K562 (cell line): ENCODE results near the gene RPL26. TPM values are rescaled to one million over a fixed set of nuclear protein-coding genes. Genes with fewer than 3 reads are reported as not detected.

Experiments used
- ATAC-seq: fragments of 200-7000 bp; cut with Tn5 transposase; 3 replicates; pipeline ENCODE4 v1.9.1; 2020; ENCODE audit warnings: moderate library complexity
- BruUV-seq: library from RNA; stranded (reverse); fragments of 400-500 nt; replicated peaks from 2 replicates; lab custom pipeline; 2021; lab: Mats Ljungman, UMichigan
- CTCF ChIA-PET: fragments of 300-600 bp; formaldehyde crosslinking; extraction: SDS; loops from one replicate; lab custom pipeline; 2021; ENCODE audit warnings: low intra/inter-chr PET ratio; lab: Yijun Ruan, JAX
- POLR2A ChIA-PET: fragments of 300-600, 350-650 bp; sonication (Branson Sonifier 250); formaldehyde crosslinking; extraction: SDS; loops from one replicate; lab custom pipeline; 2021; ENCODE audit warnings: antibody characterized with exemption, inconsistent platforms; lab: Yijun Ruan, JAX
- DNase-seq, 4 experiments: peaks; one replicate each; pipeline versions ENCODE4 v3.0.0 to v3.0.0-alpha.2; 2011 to 2018; ENCODE audit warnings: low spot score in 3 of 4, mixed read lengths in 3 of 4; ENCODE audit errors: extremely low read depth in 1 of 4
- FAIRE-seq: peaks from 2 replicates; lab custom pipeline; 2011; peaks lifted over from hg19 to GRCh38; lab: Jason Lieb, UNC
- H2AFZ ChIP-seq: 2 replicates; pipeline ENCODE4 v1.6.0; 2011; ENCODE audit warnings: low read depth, low read length, control low read depth, inconsistent platforms
- H3K27ac ChIP-seq: fragments of 200-600 bp; 3 replicates; pipeline ENCODE4 v1.8.0; 2011; ENCODE audit warnings: low read depth, mild to moderate bottlenecking, control low read depth, inconsistent platforms, low read length, moderate library complexity, mixed read lengths; ENCODE audit errors: extremely low read depth
- H3K27me3 ChIP-seq, 2 experiments: fragments of 300-600 bp in 1 of 2; 2 replicates in 1 of 2; 3 replicates in 1 of 2; pipeline versions ENCODE4 v1.6.0 to v1.8.0; 2011; ENCODE audit warnings: inconsistent platforms in 2 of 2, low read length in 2 of 2, mild to moderate bottlenecking in 1 of 2, mixed read lengths in 1 of 2, moderate library complexity in 1 of 2; ENCODE audit not compliant: control insufficient read depth in 2 of 2, insufficient read depth in 2 of 2
- H3K36me3 ChIP-seq: fragments of 300-600 bp; 3 replicates; pipeline ENCODE4 v1.8.0; 2011; ENCODE audit warnings: mild to moderate bottlenecking, low read length, inconsistent platforms; ENCODE audit not compliant: control insufficient read depth, insufficient read depth
- H3K4me1 ChIP-seq, 2 experiments: fragments of 200-600 bp in 1 of 2; replicated peaks in 1 of 2; 2 replicates in 1 of 2; 3 replicates in 1 of 2; pipeline versions ENCODE4 v1.5.1 to v1.8.0; 2011; ENCODE audit warnings: inconsistent platforms in 2 of 2, low read length in 2 of 2, mild to moderate bottlenecking in 1 of 2, mixed read lengths in 1 of 2, moderate library complexity in 1 of 2; ENCODE audit not compliant: control insufficient read depth in 2 of 2, insufficient read depth in 2 of 2
- H3K4me2 ChIP-seq: 2 replicates; pipeline ENCODE4 v1.6.1; 2011; ENCODE audit warnings: low read length, control low read depth, inconsistent platforms, mixed read lengths; ENCODE audit not compliant: insufficient read depth
- H3K4me3 ChIP-seq: fragments of 200-600 bp; sonication (generic), shearing (Covaris generic); 2 replicates; pipeline ENCODE4 v1.5.1; 2016; ENCODE audit warnings: control low read depth, inconsistent platforms
- H3K79me2 ChIP-seq: fragments of 200-600 bp; 3 replicates; pipeline ENCODE4 v1.8.0; 2011; ENCODE audit warnings: low read length, inconsistent platforms; ENCODE audit not compliant: control insufficient read depth, insufficient read depth
- H3K9ac ChIP-seq, 2 experiments: 2 replicates each; pipeline versions ENCODE4 v1.6.0 to v1.6.1; 2011; ENCODE audit warnings: low read depth in 2 of 2, low read length in 2 of 2, control low read depth in 1 of 2, inconsistent platforms in 1 of 2, mild to moderate bottlenecking in 1 of 2, mixed read lengths in 1 of 2; ENCODE audit not compliant: insufficient read depth in 1 of 2
- H3K9me1 ChIP-seq: one replicate; pipeline ENCODE4 v1.6.0; 2011; ENCODE audit warnings: inconsistent platforms, mild to moderate bottlenecking, low read length, moderate library complexity; ENCODE audit not compliant: control insufficient read depth, insufficient read depth
- H3K9me3 ChIP-seq: replicated peaks from 2 replicates; pipeline ENCODE4 v1.5.1; 2011; ENCODE audit warnings: low read depth, low read length, inconsistent platforms; ENCODE audit not compliant: control insufficient read depth, insufficient read depth
- H4K20me1 ChIP-seq: replicated peaks from 2 replicates; pipeline ENCODE4 v1.6.1; 2011; ENCODE audit warnings: low read length, inconsistent platforms, mixed read lengths; ENCODE audit not compliant: control insufficient read depth, insufficient read depth
- CBX2 ChIP-seq: fragments of 200-600 bp; sonication (generic); IDR thresholded peaks from one replicate; pipeline ENCODE4 v1.6.1; 2012; ENCODE audit warnings: mild to moderate bottlenecking, low read length, inconsistent platforms; ENCODE audit not compliant: insufficient read depth, poor library complexity, severe bottlenecking
- NEUROD1 ChIP-seq: fragments of 150-350 bp; IDR thresholded peaks from 2 replicates; pipeline ENCODE4 v1.6.1; 2014; ENCODE audit warnings: borderline replicate concordance, low read length, low read depth; ENCODE audit not compliant: partially characterized antibody
- RBM25 ChIP-seq: fragments of 200-400 bp; formaldehyde crosslinking; IDR thresholded peaks from 2 replicates; pipeline ENCODE4 v1.6.1; 2018; ENCODE audit warnings: low read length, low read depth, moderate library complexity; ENCODE audit not compliant: severe bottlenecking
- SLC30A9 ChIP-seq: fragments of 250-450 bp; sonication (Bioruptor Pico); IDR thresholded peaks from 2 replicates; pipeline ENCODE4 v1.8.0; 2022; ENCODE audit warnings: mild to moderate bottlenecking, moderate library complexity
- SMARCC2 ChIP-seq: fragments of 450-650 bp; IDR thresholded peaks from 2 replicates; pipeline ENCODE4 v1.6.1; 2017; ENCODE audit warnings: antibody characterized with exemption, moderate library complexity, mild to moderate bottlenecking, low read depth
- ZNF146 ChIP-seq: IDR thresholded peaks from one replicate; pipeline ENCODE4 v1.6.1; 2018; ENCODE audit warnings: missing compliant biosample characterization; ENCODE audit not compliant: unreplicated experiment
- ZNF253 ChIP-seq: fragments of 250-450 bp; sonication (Bioruptor Pico); conservative IDR thresholded peaks from 2 replicates; pipeline ENCODE4 v1.6.1; 2021; ENCODE audit warnings: mild to moderate bottlenecking
- ZNF780A ChIP-seq: fragments of 250-450 bp; sonication (Bioruptor Pico); IDR thresholded peaks from 2 replicates; pipeline ENCODE4 v1.5.0; 2021; ENCODE audit warnings: mild to moderate bottlenecking
- WGBS: fragments of 100-300 bp; shearing (Covaris generic); methylation state at CpG from one replicate; pipeline ENCODE4 v1.1.6; 2016; ENCODE audit warnings: low coverage, mixed read lengths; ENCODE audit not compliant: insufficient coverage; ENCODE audit errors: missing lambda C conversion rate; 5-methylcytosine and 5-hydroxymethylcytosine counted together
- in situ Hi-C: fragments of 300-500 bp; cut with MboI; formaldehyde crosslinking; loops from 4 replicates; pipeline ENCODE4 v1.15.0; 2018; ENCODE audit warnings: inconsistent platforms, mixed read lengths
- intact Hi-C: fragments of 100-400 bp; cut with micrococcal nuclease; formaldehyde crosslinking; loops from 2 replicates; pipeline ENCODE4 v1.14.2; 2022
- polyA plus RNA-seq, 8 experiments: library from polyadenylated mRNA; depleted of rRNA in 4 of 8; stranded (reverse) in 5 of 8; unstranded in 3 of 8; fragments of >200 nt; fragmentation: Nextera tagmentation in 2 of 8; fragmentation: Illumina TruSeq in 1 of 8; extraction: Ambion mirVana in 2 of 8; extraction: Trizol in 1 of 8; gene quantifications; 2 replicates each; pipeline versions ENCODE4 v1.2.1 to v1.2.3, GENCODE V29; 2011 to 2014; ENCODE audit warnings: inconsistent platforms in 1 of 8, missing spikeins in 1 of 8
- total RNA-seq, 7 experiments: library from RNA; depleted of rRNA in 6 of 7; stranded (reverse); fragments of >200 nt in 6 of 7; fragmentation: Illumina TruSeq in 2 of 7; extraction: Trizol in 2 of 7; gene quantifications; 2 replicates each; pipeline versions ENCODE4 v1.2.1 to v1.2.3, GENCODE V29; 2011 to 2021; ENCODE audit warnings: low replicate concordance in 1 of 7
- TF ChIP-seq, protein P1 (sequence below): sonication (generic); formaldehyde crosslinking; IDR thresholded peaks from 2 replicates; pipeline ENCODE4 v1.8.0; 2023; ENCODE audit warnings: mild to moderate bottlenecking, missing genetic modification reagents
- TF ChIP-seq, protein P2 (sequence below): fragments of 250-450 bp; sonication (Bioruptor Pico); IDR thresholded peaks from 2 replicates; pipeline ENCODE4 v1.8.0; 2022; ENCODE audit warnings: moderate library complexity, mild to moderate bottlenecking, inconsistent platforms
- TF ChIP-seq, protein P3 (sequence below): sonication (generic); formaldehyde crosslinking; IDR thresholded peaks from 2 replicates; pipeline ENCODE4 v1.8.0; 2022; ENCODE audit warnings: mild to moderate bottlenecking, missing genetic modification reagents

The RPL26 gene
- total and polyA plus RNA-seq, 9 of the 15 experiments (the other 6 are each of a cell fraction or from before 2014, with no cell fraction given) = 1,474 to 4,074 (median 2,904) TPM

DNA sequence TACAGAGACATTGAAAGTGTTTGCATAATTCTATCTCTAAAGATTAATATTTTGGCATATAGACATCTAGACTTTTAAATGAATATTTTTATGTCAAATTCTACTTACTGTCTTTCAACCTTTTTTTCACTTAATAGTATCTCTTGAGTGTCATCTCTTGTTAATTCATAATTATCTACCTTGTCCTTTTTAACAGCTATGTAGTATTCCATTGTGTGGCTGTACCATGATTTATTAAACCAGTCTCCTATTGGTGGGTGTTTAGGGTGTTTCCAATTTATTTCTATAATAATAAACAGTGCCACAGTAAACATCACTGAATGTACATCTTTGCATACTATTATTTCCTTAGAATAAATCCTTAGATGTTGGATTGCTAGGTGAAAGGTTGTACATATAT lies 30.9 kb upstream of the RPL26 start:
- no peak for FAIRE-seq
- H3K9me3 ChIP-seq = no peaks in the 10 kb centered on the region
- no peak for ATAC-seq
- H3K36me3 ChIP-seq = no peaks in the 10 kb centered on the region
- CTCF ChIA-PET = no interaction called here
- H3K4me3 ChIP-seq = no peak overlapping the region
- BruUV-seq = no TSS peak
- no peak overlapping the region for H3K9ac ChIP-seq
- peak; percentile 45 for TF ChIP-seq RBM25
- no peak for TF ChIP-seq ZNF253 (CRISPR knock-in tag)
- peak; percentile 64 for TF ChIP-seq ZNF146 (CRISPR knock-in tag)
- in situ Hi-C loops (no loop called here), intact Hi-C loops (loop anchor here (10.0 kb wide), 1 partner anchor 331 kb away; the partner anchor contains the start of gene CCDC42)
- H3K79me2 ChIP-seq = no peaks in the 10 kb centered on the region
- no peak overlapping the region for H3K27ac ChIP-seq
- H3K27me3 ChIP-seq = no peaks in the 10 kb centered on the region
- H3K9me1 ChIP-seq = no peaks in the 10 kb centered on the region
- no peak for DNase-seq
- H4K20me1 ChIP-seq = no peaks in the 10 kb centered on the region
- H3K4me2 ChIP-seq = no peak overlapping the region
- no peak overlapping the region for H2AFZ ChIP-seq
- H3K4me1 ChIP-seq = peaks cover 3 to 19% of the 10 kb centered on the region in 2 experiments; a peak in 3 of 5 replicates
- POLR2A ChIA-PET = no interaction called here

DNA sequence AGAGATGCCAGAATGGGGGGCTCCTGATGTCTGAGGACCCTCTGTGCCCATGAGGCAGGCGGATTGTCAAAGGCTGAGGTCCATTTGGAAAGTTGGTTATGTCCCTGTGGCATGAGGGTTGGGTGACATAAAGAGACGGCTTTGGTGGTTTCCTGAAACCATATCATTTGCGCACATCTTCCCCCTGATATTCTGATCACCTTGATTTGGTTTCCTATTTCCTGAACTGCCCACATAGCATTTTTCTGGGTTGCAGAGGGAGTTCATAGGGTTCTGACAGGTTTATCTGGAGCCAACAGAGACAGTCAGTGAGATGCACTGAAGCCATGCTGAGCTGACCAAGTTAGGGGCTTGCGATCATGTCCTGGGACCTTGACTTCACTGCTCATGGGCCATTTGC lies 30.3 kb upstream of the RPL26 start:
- Histone ChIP-seq H3K4me2 (no peak overlapping the region), H3K9me3 (no peaks in the 10 kb centered on the region), H2AFZ (no peak overlapping the region), H3K9me1 (no peaks in the 10 kb centered on the region), H3K27me3 (no peaks in the 10 kb centered on the region), H3K27ac (no peak overlapping the region), H3K36me3 (no peaks in the 10 kb centered on the region), H3K79me2 (no peaks in the 10 kb centered on the region), H3K4me3 (no peak overlapping the region), H4K20me1 (no peaks in the 10 kb centered on the region), H3K4me1 (peaks cover 6 to 19% of the 10 kb centered on the region in 2 experiments; a peak in 4 of 5 replicates), H3K9ac (no peak overlapping the region)
- BruUV-seq = no TSS peak
- intact Hi-C loops = loop anchor here (10.0 kb wide), 1 partner anchor 331 kb away; the partner anchor contains the start of gene CCDC42
- POLR2A ChIA-PET = interaction anchor here (1.3 kb wide), 1 partner anchor 36 kb away, joined by 3 read pairs; no protein-coding TSS in a partner anchor
- CTCF ChIA-PET = no interaction called here
- ATAC-seq (no peak), DNase-seq (no peak), FAIRE-seq (no peak)
- in situ Hi-C loops = no loop called here
- 60% methylated on average over 4 of the region's 4 CpGs for WGBS
- TF ChIP-seq SMARCC2 = no peak
- no peak for TF ChIP-seq NEUROD1
- TF ChIP-seq, protein P1, sequence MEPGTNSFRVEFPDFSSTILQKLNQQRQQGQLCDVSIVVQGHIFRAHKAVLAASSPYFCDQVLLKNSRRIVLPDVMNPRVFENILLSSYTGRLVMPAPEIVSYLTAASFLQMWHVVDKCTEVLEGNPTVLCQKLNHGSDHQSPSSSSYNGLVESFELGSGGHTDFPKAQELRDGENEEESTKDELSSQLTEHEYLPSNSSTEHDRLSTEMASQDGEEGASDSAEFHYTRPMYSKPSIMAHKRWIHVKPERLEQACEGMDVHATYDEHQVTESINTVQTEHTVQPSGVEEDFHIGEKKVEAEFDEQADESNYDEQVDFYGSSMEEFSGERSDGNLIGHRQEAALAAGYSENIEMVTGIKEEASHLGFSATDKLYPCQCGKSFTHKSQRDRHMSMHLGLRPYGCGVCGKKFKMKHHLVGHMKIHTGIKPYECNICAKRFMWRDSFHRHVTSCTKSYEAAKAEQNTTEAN = no peak
- TF ChIP-seq SLC30A9 = no peak
- TF ChIP-seq, protein P2, sequence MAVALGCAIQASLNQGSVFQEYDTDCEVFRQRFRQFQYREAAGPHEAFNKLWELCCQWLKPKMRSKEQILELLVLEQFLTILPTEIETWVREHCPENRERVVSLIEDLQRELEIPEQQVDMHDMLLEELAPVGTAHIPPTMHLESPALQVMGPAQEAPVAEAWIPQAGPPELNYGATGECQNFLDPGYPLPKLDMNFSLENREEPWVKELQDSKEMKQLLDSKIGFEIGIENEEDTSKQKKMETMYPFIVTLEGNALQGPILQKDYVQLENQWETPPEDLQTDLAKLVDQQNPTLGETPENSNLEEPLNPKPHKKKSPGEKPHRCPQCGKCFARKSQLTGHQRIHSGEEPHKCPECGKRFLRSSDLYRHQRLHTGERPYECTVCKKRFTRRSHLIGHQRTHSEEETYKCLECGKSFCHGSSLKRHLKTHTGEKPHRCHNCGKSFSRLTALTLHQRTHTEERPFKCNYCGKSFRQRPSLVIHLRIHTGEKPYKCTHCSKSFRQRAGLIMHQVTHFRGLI = no peak
- no peak for TF ChIP-seq ZNF780A (CRISPR knock-in tag)
- TF ChIP-seq, protein P3, sequence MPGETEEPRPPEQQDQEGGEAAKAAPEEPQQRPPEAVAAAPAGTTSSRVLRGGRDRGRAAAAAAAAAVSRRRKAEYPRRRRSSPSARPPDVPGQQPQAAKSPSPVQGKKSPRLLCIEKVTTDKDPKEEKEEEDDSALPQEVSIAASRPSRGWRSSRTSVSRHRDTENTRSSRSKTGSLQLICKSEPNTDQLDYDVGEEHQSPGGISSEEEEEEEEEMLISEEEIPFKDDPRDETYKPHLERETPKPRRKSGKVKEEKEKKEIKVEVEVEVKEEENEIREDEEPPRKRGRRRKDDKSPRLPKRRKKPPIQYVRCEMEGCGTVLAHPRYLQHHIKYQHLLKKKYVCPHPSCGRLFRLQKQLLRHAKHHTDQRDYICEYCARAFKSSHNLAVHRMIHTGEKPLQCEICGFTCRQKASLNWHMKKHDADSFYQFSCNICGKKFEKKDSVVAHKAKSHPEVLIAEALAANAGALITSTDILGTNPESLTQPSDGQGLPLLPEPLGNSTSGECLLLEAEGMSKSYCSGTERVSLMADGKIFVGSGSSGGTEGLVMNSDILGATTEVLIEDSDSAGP = no peak
- TF ChIP-seq CBX2 = no peak
